GM12872 (cell line): ENCODE results near the gene SH2B2.

Experiments used
- CTCF ChIP-seq: IDR thresholded peaks from 3 replicates; pipeline ENCODE4 v1.5.1; 2011; ENCODE audit warnings: low read depth, mild to moderate bottlenecking, low read length, moderate library complexity; ENCODE audit not compliant: insufficient read depth

Gene SH2B2

GRCh38 chr7:102283477-102284189, 3.0 kb upstream of the SH2B2 start:
- TF ChIP-seq CTCF: no peak

GRCh38 chr7:102284399-102284798, 2.3 kb upstream of the SH2B2 start:
- no peak for TF ChIP-seq CTCF

GRCh38 chr7:102284891-102285539, 1.7 kb upstream of the SH2B2 start:
- no peak for TF ChIP-seq CTCF

- no peak for TF ChIP-seq CTCF
Observed at GRCh38 chr7:102285540-102286236, 980 bp upstream of the SH2B2 start.

- TF ChIP-seq CTCF: no peak
Observed at GRCh38 chr7:102287111-102287980, 678 bp downstream of the SH2B2 start.

GRCh38 chr7:102287981-102288278, 1.3 kb downstream of the SH2B2 start:
- TF ChIP-seq CTCF: no peak
